ENCODE measurements around the gene INTS11. TPM values are rescaled to one million over a fixed set of nuclear protein-coding genes. Genes with fewer than 3 reads are reported as not detected.

Gene INTS11
- polyA plus RNA-seq, 1 experiment = 95.8 TPM

- DNase-seq (ENCODE audit: low read depth) = no peak
- POLR2A ChIA-PET = no interaction called here
- CTCF ChIA-PET = interaction anchor here (4.2 kb wide), 1 partner anchor 19 kb away, joined by 43 read pairs; the partner anchor contains the start of gene AURKAIP1
- no peaks in the 10 kb centered on the region for H3K27me3 ChIP-seq (ENCODE audit: control insufficient read depth, insufficient read depth, low read length)
- H3K4me3 ChIP-seq (ENCODE audit: low read depth, low read length) = peak overlapping the region; percentile 95
- H3K36me3 ChIP-seq (ENCODE audit: control insufficient read depth, insufficient read depth, low read length) = peaks cover 31% of the 10 kb centered on the region
- no peak for TF ChIP-seq CTCF (IDR thresholded peaks at IDR 0.05; ENCODE audit: insufficient read depth, low read depth, low read length)
These were observed 30.1 kb upstream of the INTS11 start for GRCh38 chr1:1354271-1355247.

DNA sequence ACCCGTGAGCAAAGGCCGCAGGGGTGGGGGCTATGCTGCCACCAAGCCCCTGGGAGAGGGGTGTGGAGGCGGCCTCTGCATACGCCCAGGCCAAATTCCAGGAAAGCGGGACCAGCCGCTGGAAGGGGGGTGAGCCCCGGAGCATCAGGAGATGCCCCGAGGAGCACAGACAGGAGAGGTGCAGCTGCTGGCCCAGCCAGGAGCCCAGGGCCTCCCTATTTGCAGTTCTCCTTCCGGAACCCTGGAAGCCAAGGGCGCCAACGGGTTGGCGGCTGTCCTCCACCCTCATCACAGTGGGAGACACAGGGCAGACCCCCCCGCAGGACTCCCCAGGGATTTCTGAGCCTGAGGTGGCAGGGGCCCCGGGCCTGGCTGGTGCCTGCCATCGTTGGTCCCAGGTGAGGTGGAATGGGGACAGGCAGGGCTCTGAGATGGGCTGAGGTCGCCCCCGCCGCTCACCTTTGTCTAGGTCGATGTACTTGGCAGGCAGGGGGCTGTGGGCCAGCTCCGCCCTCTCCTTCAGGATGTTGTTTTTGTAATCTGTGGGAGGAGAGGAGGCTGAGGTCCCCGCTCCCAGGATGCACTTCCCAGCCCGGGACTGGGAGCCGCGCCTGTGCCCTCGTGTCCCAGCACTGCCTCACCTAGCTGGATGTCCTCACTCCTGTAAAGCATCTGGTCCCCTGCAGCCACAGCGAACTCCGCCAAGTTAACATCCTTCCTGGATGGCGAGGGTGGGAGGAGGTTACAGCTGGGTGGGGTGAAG lies 29.1 kb upstream of the INTS11 start:
- Histone ChIP-seq H3K36me3 (ENCODE audit: control insufficient read depth, insufficient read depth, low read length) (peaks cover 31% of the 10 kb centered on the region), H3K4me3 (ENCODE audit: low read depth, low read length) (no peak overlapping the region), H3K27me3 (ENCODE audit: control insufficient read depth, insufficient read depth, low read length) (no peaks in the 10 kb centered on the region)
- no peak for DNase-seq (ENCODE audit: low read depth)
- TF ChIP-seq CTCF (IDR thresholded peaks at IDR 0.05; ENCODE audit: insufficient read depth, low read depth, low read length) = no peak
- POLR2A ChIA-PET = no interaction called here
- CTCF ChIA-PET = interaction anchor here (4.2 kb wide), 1 partner anchor 20 kb away, joined by 43 read pairs; the partner anchor contains the start of gene AURKAIP1

DNA sequence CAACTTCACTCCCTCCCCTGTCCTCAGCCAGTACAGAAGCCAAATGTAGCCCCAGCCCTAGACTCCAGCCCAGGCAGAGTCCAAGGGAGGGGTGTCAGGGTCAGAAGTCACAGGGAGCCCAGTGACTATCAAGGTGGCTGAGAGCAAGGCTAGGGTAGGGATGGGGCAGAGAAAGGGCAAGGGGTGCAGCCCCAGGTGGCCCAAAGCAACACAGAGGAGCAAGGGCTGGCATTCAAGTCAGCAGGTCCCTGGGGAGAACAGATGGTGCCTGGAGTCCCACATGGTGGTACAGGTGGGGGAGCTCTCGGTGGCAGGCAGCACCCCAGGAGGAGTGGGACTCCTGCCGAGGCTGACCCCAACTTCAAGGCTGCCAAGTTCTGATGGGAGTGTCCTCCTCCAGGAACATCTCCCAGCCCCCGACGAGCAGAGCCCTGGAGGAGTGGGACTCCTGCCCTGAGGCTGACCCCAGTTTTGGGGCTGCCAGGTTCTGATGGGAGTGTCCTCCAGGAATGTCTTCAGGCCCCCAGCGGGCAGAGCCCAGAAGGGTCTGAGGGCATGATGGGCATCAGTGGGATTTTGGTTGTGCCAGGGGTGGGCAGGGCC lies 28.4 kb upstream of the INTS11 start:
- no peak overlapping the region for H3K4me3 ChIP-seq (ENCODE audit: low read depth, low read length)

DNA sequence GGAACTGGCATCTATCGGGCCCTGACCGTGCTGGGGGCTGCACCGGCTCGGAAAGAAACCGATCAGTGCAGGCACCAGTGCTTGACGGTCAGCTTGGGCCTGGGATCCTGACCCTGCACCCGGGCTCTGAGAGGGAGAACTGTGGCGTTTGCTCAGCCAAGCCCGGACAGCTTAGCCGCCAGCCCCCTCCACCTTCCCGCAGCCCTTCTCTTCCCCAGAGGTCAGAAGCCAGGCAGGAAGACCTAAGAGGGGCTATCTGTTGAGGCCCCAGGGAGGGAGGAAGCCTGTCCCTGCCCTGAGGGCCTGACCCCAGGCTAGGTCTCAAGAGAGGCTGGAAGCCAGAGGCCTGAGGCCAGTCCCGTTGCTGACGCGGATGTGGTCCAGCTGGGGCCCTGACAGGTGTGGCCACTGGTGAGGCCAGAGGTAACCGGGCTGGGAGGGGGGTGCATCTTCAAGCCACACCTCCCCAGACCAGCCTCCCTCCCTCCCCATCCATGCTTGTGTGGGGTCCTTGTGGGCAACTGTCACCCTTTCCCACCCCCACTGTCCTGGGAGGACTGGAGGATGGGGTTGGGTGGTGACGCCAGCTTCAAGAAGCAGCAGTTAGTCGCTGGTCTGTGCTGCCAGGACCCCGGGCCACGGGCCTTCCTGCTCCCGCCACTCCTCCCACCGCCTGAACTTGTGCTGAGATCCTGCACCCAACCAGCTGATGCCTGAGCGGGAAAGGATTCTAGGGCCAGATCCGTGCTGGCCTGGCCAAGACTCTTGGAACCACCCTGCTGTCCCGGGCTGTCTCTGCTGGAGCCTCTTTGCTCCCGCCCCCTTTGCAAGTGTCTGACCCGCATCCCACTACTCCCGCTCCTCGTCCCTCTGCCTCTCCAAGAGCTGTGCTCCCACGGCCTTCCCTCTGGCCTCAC lies 27.3 kb upstream of the INTS11 start:
- no peak for TF ChIP-seq CTCF (IDR thresholded peaks at IDR 0.05; ENCODE audit: insufficient read depth, low read depth, low read length)
- POLR2A ChIA-PET = no interaction called here

More for the DNA sequence above, 28.4 kb upstream of the INTS11 start:
- DNase-seq (ENCODE audit: low read depth) = no peak
- POLR2A ChIA-PET = no interaction called here
- TF ChIP-seq CTCF (IDR thresholded peaks at IDR 0.05; ENCODE audit: insufficient read depth, low read depth, low read length) = no peak
- Histone ChIP-seq H3K36me3 (ENCODE audit: control insufficient read depth, insufficient read depth, low read length) (peaks cover 31% of the 10 kb centered on the region), H3K27me3 (ENCODE audit: control insufficient read depth, insufficient read depth, low read length) (no peaks in the 10 kb centered on the region)
- CTCF ChIA-PET = interaction anchor here (0.6 to 4.2 kb wide), 2 partner anchors 20 to 370 kb away, joined by 3 to 43 read pairs; partner anchors contain the start of gene AURKAIP1

More for the DNA sequence above, 27.3 kb upstream of the INTS11 start:
- no peaks in the 10 kb centered on the region for H3K27me3 ChIP-seq (ENCODE audit: control insufficient read depth, insufficient read depth, low read length)
- DNase-seq (ENCODE audit: low read depth) = no peak
- CTCF ChIA-PET = interaction anchor here (0.6 to 4.2 kb wide), 6 partner anchors 21 to 369 kb away, joined by 3 to 43 read pairs (median 3); partner anchors contain the start of gene AURKAIP1
- H3K36me3 ChIP-seq (ENCODE audit: control insufficient read depth, insufficient read depth, low read length) = peaks cover 31% of the 10 kb centered on the region
- H3K4me3 ChIP-seq (ENCODE audit: low read depth, low read length) = peak overlapping the region; percentile 9
